GDM1 (cell line): ENCODE results near the gene CYSTM1.
A peak's percentile ranks its signal among the peaks of the same experiment; 100 is the strongest.

ENCODE experiments used
- DNase-seq: peaks from one replicate; lab custom pipeline; 2025; lab: John Stamatoyannopoulos, UW

CYSTM1 gene

GRCh38 chr5:140258016-140258415, 83.0 kb downstream of the CYSTM1 start:
- DNase-seq: no peak

GRCh38 chr5:140258873-140259272, 83.9 kb downstream of the CYSTM1 start:
- DNase-seq: no peak

GRCh38 chr5:140259500-140259899, 84.5 kb downstream of the CYSTM1 start:
- DNase-seq: no peak

DNA sequence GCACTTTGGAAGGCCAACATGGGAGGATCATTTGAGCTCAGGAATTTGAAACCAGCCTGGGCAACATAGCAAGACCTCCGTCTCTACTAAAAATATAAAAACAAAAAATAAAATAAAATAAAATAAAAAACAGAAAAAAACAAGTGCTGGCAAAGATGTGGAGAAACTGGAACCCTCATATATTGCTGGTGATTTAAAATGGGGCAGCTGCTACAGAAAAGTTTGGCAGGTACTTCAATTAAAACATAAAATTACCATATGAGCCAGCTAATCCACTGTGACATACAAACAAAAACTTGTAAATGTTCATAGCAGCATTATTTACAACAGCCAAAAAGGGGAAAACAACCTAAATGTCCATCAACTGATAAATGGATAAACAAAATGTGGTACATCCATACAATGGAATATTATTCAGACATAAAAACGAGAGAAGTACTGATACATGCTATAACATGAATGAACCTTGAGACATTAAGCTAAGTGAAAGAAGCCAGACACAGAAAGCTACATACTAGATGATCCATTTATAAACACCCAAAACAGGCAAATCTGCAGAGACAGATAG, 85.2 kb downstream of the CYSTM1 start:
- DNase-seq: no peak

DNA sequence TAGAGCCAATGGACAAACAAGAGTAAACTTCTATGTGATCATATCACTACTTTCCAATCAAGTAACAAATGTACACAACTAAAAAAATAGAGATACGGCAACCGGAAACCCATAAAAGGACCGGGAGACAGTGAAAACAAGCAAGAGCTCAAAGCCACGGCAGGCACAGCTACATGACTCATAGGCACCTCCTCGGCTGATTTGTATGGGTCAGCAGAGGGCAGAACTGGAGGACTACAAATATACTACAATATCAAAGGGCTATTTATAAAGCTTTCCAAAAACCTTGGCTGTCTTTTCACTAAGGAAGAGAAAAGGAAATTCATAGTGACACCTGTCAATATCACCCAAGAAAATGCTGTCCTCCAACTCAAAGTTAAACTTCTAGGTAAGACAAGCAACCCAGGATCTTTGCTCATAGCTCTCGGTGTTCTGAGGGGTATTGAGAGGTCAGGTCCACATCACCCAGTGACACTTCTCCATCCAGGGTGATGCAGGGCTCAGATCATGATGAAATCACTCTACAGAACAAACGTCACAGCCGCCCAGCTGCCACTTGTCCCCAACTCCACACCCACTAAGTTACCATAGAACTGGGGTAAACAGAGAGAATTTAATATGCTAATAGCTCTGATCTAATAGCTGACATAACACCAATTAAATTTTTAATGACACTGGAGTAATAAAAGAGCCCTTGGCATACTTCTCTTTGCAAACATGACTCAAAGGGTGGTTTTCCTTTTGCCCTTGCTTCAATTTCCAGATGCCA, 86.6 kb downstream of the CYSTM1 start:
- no peak for DNase-seq

GRCh38 chr5:140262221-140262620, 87.2 kb downstream of the CYSTM1 start:
- DNase-seq: no peak

DNA sequence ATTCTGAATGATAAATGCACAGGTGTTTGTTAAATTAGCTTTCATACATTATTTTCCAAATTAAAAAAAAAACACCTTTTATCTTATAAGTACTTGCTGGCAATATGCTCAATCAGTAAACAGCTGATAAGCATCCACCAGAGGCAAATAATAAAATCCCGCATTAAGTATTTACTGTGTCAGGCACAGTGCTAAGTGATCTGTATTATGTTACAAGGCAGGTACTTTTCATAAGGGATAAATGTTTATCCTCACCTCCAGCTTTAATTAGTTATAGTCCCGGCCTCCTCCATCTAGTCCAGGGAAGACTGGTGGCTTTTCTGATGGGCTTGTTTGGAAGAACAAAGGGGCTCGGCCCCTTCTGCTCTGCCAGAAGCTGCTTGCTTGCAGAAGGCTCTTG, 87.9 kb downstream of the CYSTM1 start:
- no peak for DNase-seq

DNA sequence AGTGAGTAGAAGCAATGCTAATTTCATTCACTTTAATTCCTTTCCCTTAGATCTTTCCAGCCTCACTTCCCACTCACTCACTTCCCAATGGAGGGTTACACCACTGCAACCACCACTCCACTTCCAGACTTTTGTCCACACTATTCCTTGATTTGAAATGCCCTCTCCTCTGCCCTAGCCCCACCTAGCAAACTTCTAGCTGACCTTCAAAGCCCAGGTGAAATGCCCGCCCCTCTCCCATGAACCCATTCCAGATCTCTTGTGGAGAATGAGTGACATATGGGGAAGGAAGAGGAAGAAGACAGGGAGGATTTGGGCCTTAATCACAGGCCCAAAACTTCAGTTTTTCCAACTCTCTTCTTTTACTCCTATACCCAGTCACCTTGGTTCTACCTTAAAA, 90.9 kb downstream of the CYSTM1 start:
- no peak for DNase-seq

- DNase-seq: no peak
These were observed 91.6 kb downstream of the CYSTM1 start for GRCh38 chr5:140266471-140267200.

GRCh38 chr5:140267201-140267540, 92.2 kb downstream of the CYSTM1 start:
- no peak for DNase-seq

DNA sequence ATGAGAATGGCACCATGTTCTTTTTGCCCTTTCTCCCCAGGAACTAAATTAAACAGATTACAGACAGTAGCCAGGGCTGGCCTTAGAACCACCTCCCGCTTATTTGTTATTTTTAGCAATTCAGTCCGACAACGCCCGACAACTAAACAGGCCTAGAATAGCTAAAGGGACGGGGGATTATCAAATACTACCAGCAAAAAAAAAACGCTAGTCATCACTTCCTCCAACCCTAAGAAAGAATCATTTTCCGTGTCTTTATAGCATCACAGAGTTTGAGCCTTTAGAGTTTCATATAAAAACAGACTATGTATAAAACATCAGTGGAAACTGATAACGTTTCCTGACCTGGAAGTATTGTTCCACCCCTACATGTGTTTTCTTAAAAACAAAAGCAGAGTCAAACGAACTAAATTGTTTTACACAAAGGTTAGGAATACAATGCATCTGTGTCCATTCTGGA, 92.6 kb downstream of the CYSTM1 start:
- DNase-seq: no peak

- DNase-seq: no peak
These were observed 95.0 kb downstream of the CYSTM1 start for GRCh38 chr5:140270008-140270407.

GRCh38 chr5:140273401-140273877, 98.5 kb downstream of the CYSTM1 start:
- DNase-seq: peak; percentile 25

DNA sequence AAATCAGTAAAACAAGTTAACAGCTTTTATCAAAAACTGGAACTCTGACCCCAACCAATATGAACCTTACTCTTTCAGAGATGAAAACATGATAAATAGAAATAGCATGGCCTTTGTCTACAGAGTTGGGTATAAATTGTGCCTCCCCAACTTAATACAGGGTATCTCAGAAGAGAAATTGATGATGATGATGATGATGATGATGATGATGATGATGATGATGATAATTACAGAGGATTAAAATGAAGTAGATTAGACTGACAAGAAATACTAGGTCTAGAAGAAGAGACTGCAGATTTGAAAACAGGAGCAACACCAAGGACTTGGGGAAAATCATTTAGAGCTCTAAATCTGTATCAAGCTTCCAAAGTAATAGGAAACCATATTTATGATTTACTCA, 100.8 kb downstream of the CYSTM1 start:
- DNase-seq: no peak

GRCh38 chr5:140282266-140282665, 107.3 kb downstream of the CYSTM1 start:
- no peak for DNase-seq

GRCh38 chr5:140284013-140284412, 109.0 kb downstream of the CYSTM1 start:
- no peak for DNase-seq

- no peak for DNase-seq
These were observed 111.4 kb downstream of the CYSTM1 start for GRCh38 chr5:140286424-140286823.

GRCh38 chr5:140287801-140288521, 113.0 kb downstream of the CYSTM1 start:
- no peak for DNase-seq

DNA sequence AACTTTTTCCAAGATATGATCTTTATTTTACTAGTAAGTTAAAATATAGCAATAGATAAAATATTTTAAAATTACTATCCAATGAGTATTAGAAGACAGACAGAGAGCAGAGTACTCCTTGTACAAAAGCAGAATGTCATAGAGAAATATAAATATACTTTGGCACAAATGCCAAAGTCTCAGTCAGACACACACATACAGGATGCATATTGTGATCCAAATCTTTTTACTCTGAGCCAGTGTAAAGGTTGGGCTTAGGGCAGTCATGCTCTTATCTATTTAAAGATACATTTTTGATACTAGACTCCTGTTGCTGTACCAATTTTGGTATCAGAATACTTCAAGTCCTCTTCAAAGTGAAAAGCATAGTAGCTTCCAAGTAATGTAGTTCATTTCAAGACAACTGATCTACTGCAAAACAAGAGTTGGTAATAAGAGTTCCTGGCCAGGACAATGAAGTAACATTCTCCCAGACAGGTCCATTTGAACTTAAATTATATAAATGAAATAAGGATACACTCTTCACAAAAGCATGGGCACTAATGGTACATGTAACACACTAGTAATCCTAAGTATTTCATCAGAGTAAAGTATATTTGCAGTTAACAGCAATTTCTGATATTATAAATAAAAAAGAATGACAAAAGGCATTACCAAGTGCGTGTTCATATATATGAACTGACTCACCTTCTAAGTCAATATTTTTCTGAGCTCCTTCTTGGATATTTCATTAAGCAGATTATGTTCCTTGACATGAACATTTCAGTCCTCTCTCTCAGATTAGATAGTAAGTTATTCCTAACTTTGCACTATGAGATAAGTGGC, 117.4 kb downstream of the CYSTM1 start:
- DNase-seq: no peak
